GM18499 (cell line): Measurements from ENCODE around the gene OR2J2.
"Not testable (repeated sequence)": the region's sequence is repeated elsewhere in the genome, so short reads cannot be mapped to it uniquely, and the experiment has no call there.

Source experiments
- ATAC-seq: cut with Tn5 transposase; IDR thresholded peaks from one replicate; pipeline ENCODE4 v1.9.1; 2021; ENCODE audit warnings: moderate number of reproducible peaks; ENCODE audit not compliant: insufficient read depth, unreplicated experiment

OR2J2 gene

DNA sequence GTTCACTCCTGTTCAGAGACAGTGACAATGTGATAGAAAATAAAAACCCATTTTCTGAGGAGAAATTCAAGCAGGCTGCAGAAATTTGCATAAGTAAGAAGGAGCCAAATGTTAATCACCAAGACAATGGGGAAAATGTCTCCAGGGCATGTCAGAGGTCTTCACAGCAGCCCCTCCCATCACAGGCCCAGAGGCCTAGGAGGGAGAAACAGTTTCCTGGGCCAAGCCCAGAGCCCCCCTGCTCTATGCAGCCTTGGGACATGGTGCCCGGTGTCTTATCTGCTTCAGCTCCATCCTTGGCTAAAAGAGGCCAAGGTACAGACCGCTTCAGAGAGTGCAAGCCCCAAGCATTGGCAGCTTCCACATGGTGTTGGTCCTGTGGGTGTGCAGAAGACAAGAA lies 46.5 kb downstream of the OR2J2 start:
- ATAC-seq = not testable (repeated sequence)

DNA sequence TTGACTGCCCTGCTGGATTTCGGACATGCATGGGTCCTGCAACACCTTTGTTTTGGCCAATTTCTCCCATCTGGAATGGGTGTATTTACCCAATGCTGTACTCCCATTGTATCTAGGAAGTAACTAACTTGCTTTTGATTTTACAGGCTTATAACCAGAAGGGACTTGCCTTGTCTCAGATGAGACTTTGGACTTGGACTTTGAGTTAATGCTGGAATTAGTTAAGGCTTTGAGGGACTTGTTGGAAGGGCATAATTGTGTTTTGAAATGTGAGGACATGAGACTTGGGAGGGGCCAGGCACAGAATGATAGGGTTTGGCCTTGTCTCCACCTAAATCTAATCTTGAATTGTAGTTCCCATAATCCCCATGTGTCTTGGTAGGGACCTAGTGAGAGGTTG lies 47.3 kb downstream of the OR2J2 start:
- not testable (repeated sequence) for ATAC-seq
